KMS-11 (cell line): ENCODE data around the gene EXOSC10.

Experiments
- H2AFZ ChIP-seq: fragments of 200-600 bp; sonication (generic); 2 replicates; pipeline ENCODE4 v1.6.1; 2016; ENCODE audit warnings: antibody characterized with exemption, mixed run types, low read depth
- H3K27ac ChIP-seq: fragments of 200-600 bp; sonication (generic); 2 replicates; pipeline ENCODE4 v1.6.1; 2016; ENCODE audit warnings: mild to moderate bottlenecking, mixed run types
- H3K27me3 ChIP-seq: fragments of 200-600 bp; sonication (generic); 2 replicates; pipeline ENCODE4 v1.6.1; 2017; ENCODE audit warnings: mild to moderate bottlenecking, low read depth, mixed run types, moderate library complexity; ENCODE audit not compliant: insufficient read depth
- H3K36me3 ChIP-seq: fragments of 200-600 bp; sonication (generic); 2 replicates; pipeline ENCODE4 v1.6.1; 2017; ENCODE audit warnings: mild to moderate bottlenecking, mixed run types; ENCODE audit not compliant: insufficient read depth
- H3K4me1 ChIP-seq: fragments of 200-600 bp; sonication (generic); 2 replicates; pipeline ENCODE4 v1.6.1; 2016; ENCODE audit warnings: mild to moderate bottlenecking, low read depth, mixed run types; ENCODE audit not compliant: poor library complexity, severe bottlenecking
- H3K4me2 ChIP-seq: fragments of 200-600 bp; sonication (generic); 2 replicates; pipeline ENCODE4 v1.7.0; 2016; ENCODE audit warnings: mild to moderate bottlenecking, mixed run types
- H3K4me3 ChIP-seq: fragments of 200-600 bp; sonication (generic); IDR thresholded peaks from 2 replicates; pipeline ENCODE4 v1.6.1; 2017; ENCODE audit warnings: low read depth, low read length, mixed read lengths; ENCODE audit not compliant: insufficient read depth
- H3K79me2 ChIP-seq: fragments of 200-600 bp; sonication (generic); 2 replicates; pipeline ENCODE4 v1.6.1; 2016; ENCODE audit warnings: low read depth, mixed run types; ENCODE audit not compliant: insufficient read depth
- H3K9ac ChIP-seq: fragments of 200-600 bp; sonication (generic); 2 replicates; pipeline ENCODE4 v1.6.1; 2016; ENCODE audit warnings: mild to moderate bottlenecking, mixed run types
- H4K20me1 ChIP-seq: fragments of 200-600 bp; sonication (generic); 2 replicates; pipeline ENCODE4 v1.6.1; 2016; ENCODE audit warnings: mild to moderate bottlenecking, mixed run types; ENCODE audit not compliant: insufficient read depth
- TF ChIP-seq, protein P1 (sequence below): fragments of 200-600 bp; sonication (generic); conservative IDR thresholded peaks from 2 replicates; pipeline ENCODE4 v1.6.1; 2017; ENCODE audit warnings: low read depth, mild to moderate bottlenecking, antibody characterized with exemption, low read length, moderate library complexity, mixed read lengths

EXOSC10 gene

GRCh38 chr1:11099310-11100148, at the start of gene EXOSC10:
EXOSC10 (minus strand) TSS chr1:11099869; CDS start chr1:11099831, 38 bp downstream.
- H3K27me3 ChIP-seq = no peaks in the 10 kb centered on the region
- peak within 1 kb of the TSS; percentile 92 for H2AFZ ChIP-seq
- no peaks in the 10 kb centered on the region; the same call in 1 of the 2 replicates for H3K36me3 ChIP-seq
- peak within 1 kb of the TSS; percentile 86 for H3K4me2 ChIP-seq
- peak within 1 kb of the TSS; percentile 74 for H3K27ac ChIP-seq
- peak within 1 kb of the TSS; percentile 93 for H3K9ac ChIP-seq
- H3K4me3 ChIP-seq = peak within 1 kb of the TSS; percentile 81
- peaks cover 13% of the 10 kb centered on the region for H3K4me1 ChIP-seq
- TF ChIP-seq, protein P1, sequence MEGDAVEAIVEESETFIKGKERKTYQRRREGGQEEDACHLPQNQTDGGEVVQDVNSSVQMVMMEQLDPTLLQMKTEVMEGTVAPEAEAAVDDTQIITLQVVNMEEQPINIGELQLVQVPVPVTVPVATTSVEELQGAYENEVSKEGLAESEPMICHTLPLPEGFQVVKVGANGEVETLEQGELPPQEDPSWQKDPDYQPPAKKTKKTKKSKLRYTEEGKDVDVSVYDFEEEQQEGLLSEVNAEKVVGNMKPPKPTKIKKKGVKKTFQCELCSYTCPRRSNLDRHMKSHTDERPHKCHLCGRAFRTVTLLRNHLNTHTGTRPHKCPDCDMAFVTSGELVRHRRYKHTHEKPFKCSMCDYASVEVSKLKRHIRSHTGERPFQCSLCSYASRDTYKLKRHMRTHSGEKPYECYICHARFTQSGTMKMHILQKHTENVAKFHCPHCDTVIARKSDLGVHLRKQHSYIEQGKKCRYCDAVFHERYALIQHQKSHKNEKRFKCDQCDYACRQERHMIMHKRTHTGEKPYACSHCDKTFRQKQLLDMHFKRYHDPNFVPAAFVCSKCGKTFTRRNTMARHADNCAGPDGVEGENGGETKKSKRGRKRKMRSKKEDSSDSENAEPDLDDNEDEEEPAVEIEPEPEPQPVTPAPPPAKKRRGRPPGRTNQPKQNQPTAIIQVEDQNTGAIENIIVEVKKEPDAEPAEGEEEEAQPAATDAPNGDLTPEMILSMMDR = no peak
- H3K79me2 ChIP-seq = peaks cover 17% of the 10 kb centered on the region; the same call in 1 of the 2 replicates
- H4K20me1 ChIP-seq = no peaks in the 10 kb centered on the region

- Histone ChIP-seq H4K20me1 (no peaks in the 10 kb centered on the region), H3K36me3 (no peaks in the 10 kb centered on the region), H3K9ac (no peak overlapping the region), H3K79me2 (no peaks in the 10 kb centered on the region), H3K27me3 (no peaks in the 10 kb centered on the region), H3K27ac (no peak overlapping the region), H3K4me3 (no peak overlapping the region), H3K4me1 (peaks cover 3% of the 10 kb centered on the region), H3K4me2 (no peak overlapping the region), H2AFZ (no peak overlapping the region)
- TF ChIP-seq, protein P1 = no peak
Measured at GRCh38 chr1:11147197-11147770, 47.6 kb upstream of the EXOSC10 start.

- H3K36me3 ChIP-seq = no peaks in the 10 kb centered on the region
- H4K20me1 ChIP-seq = no peaks in the 10 kb centered on the region
- H3K4me1 ChIP-seq = peaks cover 3% of the 10 kb centered on the region
- no peak overlapping the region for H3K4me3 ChIP-seq
- H3K27ac ChIP-seq = no peak overlapping the region
- TF ChIP-seq, protein P1 = no peak
- no peak overlapping the region for H2AFZ ChIP-seq
- H3K4me2 ChIP-seq = no peak overlapping the region
- H3K9ac ChIP-seq = no peak overlapping the region
- no peaks in the 10 kb centered on the region for H3K27me3 ChIP-seq
- no peaks in the 10 kb centered on the region for H3K79me2 ChIP-seq
Measured at GRCh38 chr1:11145741-11146140, 46.1 kb upstream of the EXOSC10 start.

- no peaks in the 10 kb centered on the region for H4K20me1 ChIP-seq
- no peaks in the 10 kb centered on the region for H3K27me3 ChIP-seq
- H3K4me1 ChIP-seq = peaks cover 3% of the 10 kb centered on the region
- H3K9ac ChIP-seq = no peak overlapping the region
- no peak overlapping the region for H3K4me3 ChIP-seq
- no peak overlapping the region for H3K27ac ChIP-seq
- no peaks in the 10 kb centered on the region for H3K36me3 ChIP-seq
- TF ChIP-seq, protein P1 = no peak
- H2AFZ ChIP-seq = no peak overlapping the region
- H3K4me2 ChIP-seq = no peak overlapping the region
- no peaks in the 10 kb centered on the region for H3K79me2 ChIP-seq
Measured at GRCh38 chr1:11144570-11145256, 45.0 kb upstream of the EXOSC10 start.
